ENCODE results near the gene STRIP1. TPM values are rescaled to one million over a fixed set of nuclear protein-coding genes. Genes with fewer than 3 reads are reported as not detected.

Gene STRIP1
- total and polyA plus RNA-seq, 2 of the 8 experiments (the other 6 are each of a cell fraction or from before 2014, with no cell fraction given), result 21.3 to 45.6 TPM

DNA sequence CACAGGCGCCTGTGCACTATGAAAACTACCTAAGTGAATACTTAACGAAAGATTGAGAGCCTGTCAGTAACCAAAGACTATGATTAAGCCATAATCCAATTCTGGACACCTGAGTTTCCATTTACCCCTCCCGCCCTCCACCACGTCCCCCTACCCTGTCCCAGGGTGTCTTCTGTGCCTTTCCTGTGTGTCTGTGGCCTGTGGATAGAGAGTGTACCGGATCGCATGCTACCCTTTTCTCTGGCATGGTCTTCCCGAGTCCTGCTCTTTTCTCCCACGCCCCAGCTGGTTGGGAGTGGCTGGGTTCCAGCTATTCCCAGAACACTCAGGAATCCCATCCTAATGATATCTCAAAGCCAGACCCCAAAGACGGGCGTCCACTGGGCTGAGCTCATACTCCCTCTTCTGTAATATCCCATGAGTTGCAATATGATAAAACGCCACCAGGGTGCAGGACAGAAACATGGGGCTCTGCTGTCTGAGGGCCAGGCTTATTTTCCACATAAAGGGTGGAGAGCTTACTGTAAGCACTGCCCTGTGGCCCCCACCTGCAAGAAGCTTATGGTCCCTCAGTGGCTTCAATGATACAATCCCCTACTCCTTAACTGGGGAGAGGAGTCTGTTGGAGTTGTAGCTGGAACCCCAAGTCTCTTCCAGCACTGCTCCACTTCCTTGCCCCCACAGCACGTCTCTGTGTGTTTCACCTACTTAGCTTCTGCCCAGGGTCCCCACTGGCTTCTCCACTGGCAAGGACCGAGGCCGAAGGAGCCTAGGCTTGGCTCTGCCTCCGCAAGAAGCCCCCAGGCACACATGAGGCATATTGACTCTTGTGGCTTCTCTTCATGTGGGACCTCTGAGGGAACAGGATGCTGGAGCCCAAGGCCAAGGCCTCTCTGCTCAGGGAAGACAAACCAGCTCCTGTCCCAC lies 53.7 kb downstream of the STRIP1 start:
- Histone ChIP-seq H2BK15ac (ENCODE audit: low read length) (no peak overlapping the region), H4K8ac (ENCODE audit: extremely low read depth, insufficient read depth, low read length) (no peak overlapping the region; the same call in 1 of the 2 replicates), H3K56ac (replicated peaks; ENCODE audit: insufficient read length, low read depth, low read length) (no peak overlapping the region), H3K23ac (ENCODE audit: insufficient read length) (no peak overlapping the region), H3K27ac (ENCODE audit: low read depth, low read length) (no peak overlapping the region), H3K14ac (ENCODE audit: insufficient read length) (no peak overlapping the region), H2AK5ac (ENCODE audit: low read depth, low read length) (0 out of 2 replicates have a peak overlapping the region, but pooled peaks have one; percentile 19), H3K23me2 (ENCODE audit: low read depth, low read length) (peaks cover 8% of the 10 kb centered on the region; the same call in 1 of the 2 replicates), H3K36me3 (ENCODE audit: control insufficient read depth in 2 of 4, insufficient read depth in 4 of 4, low read length in 3 of 4) (peaks cover 0 to 7% (median 0%) of the 10 kb centered on the region in 4 experiments; a peak in 1 of 8 replicates), H3K4me2 (ENCODE audit: insufficient read depth in 1 of 2, low read depth in 2 of 2, low read length in 2 of 2) (no peak overlapping the region), H4K5ac (ENCODE audit: insufficient read length, low read depth, low read length) (no peak overlapping the region), H3K18ac (ENCODE audit: extremely low read depth, low read length) (peak overlapping the region; percentile 15; the same call in 1 of the 2 replicates), H3K9ac (replicated peaks in 1 of 4; ENCODE audit: extremely low read depth in 1 of 4, low read depth in 3 of 4, low read length in 3 of 4) (no peak overlapping the region), H4K91ac (replicated peaks; ENCODE audit: insufficient read length, low read length) (no peak overlapping the region), H2BK120ac (replicated peaks; ENCODE audit: low read depth, low read length) (no peak overlapping the region), H3K4me1 (replicated peaks in 1 of 4; ENCODE audit: control insufficient read depth in 3 of 4, insufficient read depth in 4 of 4, low read length in 3 of 4) (peaks cover 0 to 22% (median 9%) of the 10 kb centered on the region in 4 experiments; a peak in 6 of 7 replicates), H3K4ac (replicated peaks; ENCODE audit: insufficient read length, low read depth, low read length) (no peak overlapping the region), H2BK20ac (ENCODE audit: low read length) (no peak overlapping the region), H3K4me3 (ENCODE audit: extremely low read depth in 1 of 4, insufficient read depth in 2 of 4, low read depth in 3 of 4, low read length in 4 of 4) (no peak overlapping the region), H3K9me3 (ENCODE audit: insufficient read depth in 2 of 2, low read depth in 1 of 2, low read length in 1 of 2) (no peaks in the 10 kb centered on the region), H2BK5ac (ENCODE audit: low read depth, low read length) (no peak overlapping the region), H4K20me1 (replicated peaks in 1 of 2; ENCODE audit: control insufficient read depth in 1 of 2, insufficient read depth in 2 of 2, low read length in 2 of 2) (peaks cover 2 to 7% of the 10 kb centered on the region in 2 experiments), H2AFZ (ENCODE audit: low read length) (no peak overlapping the region), H3K79me1 (ENCODE audit: low read depth, low read length) (no peaks in the 10 kb centered on the region), H3K79me2 (ENCODE audit: control insufficient read depth in 1 of 2, insufficient read depth in 2 of 2, low read length in 2 of 2) (no peaks in the 10 kb centered on the region), H3K27me3 (replicated peaks in 1 of 4; ENCODE audit: control insufficient read depth in 3 of 4, extremely low read depth in 1 of 4, insufficient read depth in 3 of 4, low read length in 3 of 4) (peaks cover 39 to 55% (median 47%) of the 10 kb centered on the region in 4 experiments), H2BK12ac (ENCODE audit: low read depth, low read length) (peak overlapping the region; percentile 44; the same call in 1 of the 2 replicates)
- CTCF ChIA-PET (ENCODE audit: partially characterized antibody), result interaction anchor here (0.6 to 52.4 kb wide), 37 partner anchors 7 to 558 kb away, joined by 3 to 1450 read pairs (median 4); partner anchors contain the start of genes ALX3, GSTM4, SLC6A17 and STRIP1
- FAIRE-seq (no peak), DNase-seq (ENCODE audit: low read depth in 1 of 2, low spot score in 2 of 2) (peak in 1 of 2 experiments; percentile 78)
- TF ChIP-seq CHD1 (IDR thresholded peaks at IDR 0.05; ENCODE audit: low read depth, low read length), result no peak
- TF ChIP-seq, protein P1, sequence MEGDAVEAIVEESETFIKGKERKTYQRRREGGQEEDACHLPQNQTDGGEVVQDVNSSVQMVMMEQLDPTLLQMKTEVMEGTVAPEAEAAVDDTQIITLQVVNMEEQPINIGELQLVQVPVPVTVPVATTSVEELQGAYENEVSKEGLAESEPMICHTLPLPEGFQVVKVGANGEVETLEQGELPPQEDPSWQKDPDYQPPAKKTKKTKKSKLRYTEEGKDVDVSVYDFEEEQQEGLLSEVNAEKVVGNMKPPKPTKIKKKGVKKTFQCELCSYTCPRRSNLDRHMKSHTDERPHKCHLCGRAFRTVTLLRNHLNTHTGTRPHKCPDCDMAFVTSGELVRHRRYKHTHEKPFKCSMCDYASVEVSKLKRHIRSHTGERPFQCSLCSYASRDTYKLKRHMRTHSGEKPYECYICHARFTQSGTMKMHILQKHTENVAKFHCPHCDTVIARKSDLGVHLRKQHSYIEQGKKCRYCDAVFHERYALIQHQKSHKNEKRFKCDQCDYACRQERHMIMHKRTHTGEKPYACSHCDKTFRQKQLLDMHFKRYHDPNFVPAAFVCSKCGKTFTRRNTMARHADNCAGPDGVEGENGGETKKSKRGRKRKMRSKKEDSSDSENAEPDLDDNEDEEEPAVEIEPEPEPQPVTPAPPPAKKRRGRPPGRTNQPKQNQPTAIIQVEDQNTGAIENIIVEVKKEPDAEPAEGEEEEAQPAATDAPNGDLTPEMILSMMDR (IDR thresholded peaks at IDR 0.05; ENCODE audit: control extremely low read depth in 1 of 3, insufficient read depth in 1 of 3, low read depth in 1 of 3, low read length in 3 of 3), result peak; percentile 52 to 74 (median 73)
- TF ChIP-seq SP1 (IDR thresholded peaks at IDR 0.05; ENCODE audit: low read depth, low read length), result no peak
- peak; percentile 56 to 71 for TF ChIP-seq RAD21 (IDR thresholded peaks at IDR 0.05 in 1 of 2, conservative IDR thresholded peaks at IDR 0.05 in 1 of 2; ENCODE audit: low read depth in 2 of 2, low read length in 2 of 2)
- 54% methylated on average over 15 of the region's 15 CpGs; no CpG with 5 or more reads in 1 of the 2 experiments for WGBS, 2 experiments (ENCODE audit: extremely low coverage in 1 of 2, insufficient coverage in 1 of 2, insufficient read length in 1 of 2, insufficient replicate concordance in 2 of 2, low coverage in 1 of 2, low lambda C conversion rate in 2 of 2, missing lambda C conversion rate in 1 of 2)
- POLR2A ChIA-PET (ENCODE audit: partially characterized antibody), result interaction anchor here (0.8 to 1.2 kb wide), 4 partner anchors 15 to 37 kb away, joined by 3 to 5 read pairs (median 4); no protein-coding TSS in a partner anchor
